CD4-positive, alpha-beta T cell treated with Interleukin-17A for 4 hours (primary cell): ENCODE measurements around the gene PRIMA1.

Source experiments
- DNase-seq: peaks from one replicate; pipeline ENCODE4 v3.0.0-alpha.2; 2020; ENCODE audit warnings: mixed read lengths

The PRIMA1 gene

GRCh38 chr14:93728651-93729016 lies 59.7 kb downstream of the PRIMA1 start:
- no peak for DNase-seq

DNA sequence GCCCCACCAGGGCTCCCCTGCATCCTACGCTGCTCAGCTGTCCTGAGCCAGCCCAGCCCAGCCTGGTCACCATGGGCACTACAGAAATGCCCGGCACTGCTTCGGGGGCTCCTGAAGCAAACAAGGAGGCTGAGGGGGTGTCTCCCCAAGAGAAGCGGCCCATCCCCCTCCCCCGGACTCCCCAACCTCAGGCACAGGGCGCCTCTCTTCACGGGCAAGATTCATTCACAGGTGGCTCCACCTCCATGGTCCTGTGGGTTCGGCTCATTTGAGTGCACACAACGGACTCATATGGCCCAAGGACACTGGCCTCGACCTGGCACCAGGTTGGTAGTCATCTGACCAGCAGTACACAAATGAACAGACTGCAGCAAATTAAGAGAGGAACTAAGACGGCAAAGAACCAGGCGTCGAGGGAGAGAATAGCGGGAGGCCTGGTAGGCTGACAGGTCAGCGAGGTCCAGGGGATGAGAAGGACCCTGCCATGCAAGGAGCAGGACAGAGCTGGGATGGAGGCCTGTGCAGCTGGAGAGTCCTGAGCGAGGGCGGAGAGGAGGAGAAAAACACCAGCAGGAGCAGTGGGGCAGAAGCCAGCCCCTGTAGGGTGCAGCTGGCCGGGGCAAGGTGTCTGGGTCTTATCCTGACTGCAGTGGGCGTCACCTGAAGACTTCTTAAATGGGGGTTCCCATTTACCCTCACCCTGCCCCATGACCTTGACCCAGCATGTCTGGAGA lies 60.2 kb downstream of the PRIMA1 start:
- DNase-seq, result no peak

GRCh38 chr14:93727039-93727740 lies 61.1 kb downstream of the PRIMA1 start:
- DNase-seq, result no peak

- DNase-seq, result no peak
Observed at GRCh38 chr14:93725993-93726392, 62.3 kb downstream of the PRIMA1 start.

DNA sequence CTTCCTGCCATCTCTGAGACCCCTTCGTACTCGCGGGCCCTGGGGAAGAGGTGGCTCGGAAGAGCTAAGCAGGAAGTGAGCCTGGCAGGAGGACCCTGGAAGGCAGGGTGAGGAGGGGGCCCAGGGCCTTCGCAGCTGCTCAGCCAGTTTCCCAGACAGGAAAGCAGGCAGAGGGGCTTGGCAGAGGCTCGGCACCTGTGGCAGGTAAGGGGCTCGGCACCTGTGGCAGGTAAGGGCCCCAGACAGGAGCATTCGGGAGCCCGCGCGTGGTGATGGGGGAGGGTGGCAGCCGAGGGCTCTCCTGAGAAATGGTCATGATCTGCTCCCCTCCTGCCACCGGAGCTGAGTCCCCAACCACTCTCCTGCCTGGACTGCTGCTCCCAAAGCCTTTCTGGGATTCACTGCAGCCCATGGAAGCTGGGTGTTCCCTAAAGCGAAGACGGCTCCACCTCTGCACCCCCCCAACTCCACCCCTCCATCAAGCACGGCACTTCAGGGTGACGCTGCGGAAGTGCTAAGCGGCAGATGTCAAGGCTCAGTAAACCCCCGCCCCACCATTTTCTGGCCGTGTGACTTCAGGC lies 63.2 kb downstream of the PRIMA1 start:
- DNase-seq, result no peak

- no peak for DNase-seq
Observed at GRCh38 chr14:93723001-93723400, 65.3 kb downstream of the PRIMA1 start.

DNA sequence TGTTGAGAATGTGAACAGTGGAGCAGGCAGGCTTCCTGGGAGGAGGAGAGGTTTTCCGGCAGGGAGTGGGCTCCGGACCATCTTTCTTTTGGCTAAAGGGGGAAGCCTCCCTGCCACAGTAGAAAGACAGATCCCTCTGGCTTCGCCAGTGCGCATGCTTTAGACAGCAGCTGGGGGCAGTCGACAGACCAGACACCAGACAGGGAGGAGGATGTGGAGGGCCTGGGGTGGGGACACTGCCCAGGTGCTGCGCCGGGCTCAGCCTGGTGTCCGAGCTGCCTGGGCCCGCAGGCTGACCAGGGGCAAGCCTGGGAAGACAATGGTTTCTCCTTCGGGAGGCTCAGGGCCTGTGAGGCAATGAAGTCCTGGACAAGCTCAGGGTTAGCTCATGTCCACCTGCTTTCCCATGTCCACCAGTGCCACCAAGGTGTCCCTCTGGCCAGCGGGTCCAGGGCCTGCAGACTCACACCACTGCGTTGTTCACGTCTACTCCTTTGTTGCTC lies 67.3 kb downstream of the PRIMA1 start:
- DNase-seq, result no peak

GRCh38 chr14:93720076-93720815 lies 68.0 kb downstream of the PRIMA1 start:
- no peak for DNase-seq

GRCh38 chr14:93719256-93719655 lies 69.0 kb downstream of the PRIMA1 start:
- DNase-seq, result no peak

- no peak for DNase-seq
Observed at GRCh38 chr14:93717668-93718320, 70.5 kb downstream of the PRIMA1 start.

GRCh38 chr14:93716746-93717667 lies 71.3 kb downstream of the PRIMA1 start:
- no peak for DNase-seq

GRCh38 chr14:93716002-93716745 lies 72.1 kb downstream of the PRIMA1 start:
- no peak for DNase-seq

DNA sequence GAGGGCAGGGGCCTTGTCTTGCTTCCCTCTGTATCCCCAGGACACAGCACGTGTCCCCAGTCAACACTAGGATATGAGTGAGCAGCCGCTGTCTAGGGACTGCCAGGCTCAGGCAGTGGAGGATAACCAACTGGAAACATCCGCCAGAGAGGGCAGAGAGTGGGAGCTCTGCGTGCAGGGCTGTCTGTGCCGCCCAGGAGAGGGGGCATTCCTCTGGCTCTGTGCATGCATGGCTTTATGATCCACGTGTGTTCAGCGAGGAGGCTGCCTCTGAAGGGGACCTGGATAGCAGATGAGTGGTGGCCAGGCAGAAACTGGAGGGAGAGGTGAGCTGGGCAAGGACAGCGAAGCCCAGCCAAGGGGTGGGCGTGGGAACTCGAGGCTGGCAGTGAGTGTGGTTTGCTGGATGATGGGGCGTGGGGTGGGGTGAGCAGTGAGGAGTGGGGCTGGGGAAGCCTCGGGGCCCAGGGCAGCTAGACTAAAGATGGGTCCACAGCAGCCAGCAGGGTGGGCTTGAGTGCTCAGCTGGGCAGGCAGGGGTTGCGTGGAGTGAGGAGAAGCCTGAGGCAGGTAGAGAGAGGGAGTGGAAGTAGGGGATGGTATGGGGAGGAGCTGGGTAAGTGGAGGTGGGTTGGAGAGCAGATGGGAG lies 72.9 kb downstream of the PRIMA1 start:
- DNase-seq, result no peak

DNA sequence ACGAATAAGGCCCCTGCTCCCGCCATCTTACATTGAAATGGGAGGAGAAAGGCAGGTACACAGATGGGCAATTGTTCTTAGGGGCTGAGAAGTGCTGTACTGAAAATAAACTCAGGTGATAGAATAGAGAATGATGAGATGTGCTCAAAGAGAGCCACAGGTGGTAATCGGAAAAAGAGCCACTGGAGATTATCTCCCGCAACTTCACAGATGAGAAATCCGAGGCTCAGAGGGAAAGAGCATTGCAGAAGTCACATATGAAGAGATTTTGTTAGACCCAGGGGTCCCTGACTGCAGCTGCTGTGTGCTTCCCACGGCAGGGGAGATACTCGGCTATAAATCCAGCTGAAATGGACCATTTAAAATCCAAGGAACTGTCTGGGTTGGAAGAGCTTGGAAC lies 73.7 kb downstream of the PRIMA1 start:
- no peak for DNase-seq

GRCh38 chr14:93713726-93714405 lies 74.4 kb downstream of the PRIMA1 start:
- DNase-seq, result no peak

DNA sequence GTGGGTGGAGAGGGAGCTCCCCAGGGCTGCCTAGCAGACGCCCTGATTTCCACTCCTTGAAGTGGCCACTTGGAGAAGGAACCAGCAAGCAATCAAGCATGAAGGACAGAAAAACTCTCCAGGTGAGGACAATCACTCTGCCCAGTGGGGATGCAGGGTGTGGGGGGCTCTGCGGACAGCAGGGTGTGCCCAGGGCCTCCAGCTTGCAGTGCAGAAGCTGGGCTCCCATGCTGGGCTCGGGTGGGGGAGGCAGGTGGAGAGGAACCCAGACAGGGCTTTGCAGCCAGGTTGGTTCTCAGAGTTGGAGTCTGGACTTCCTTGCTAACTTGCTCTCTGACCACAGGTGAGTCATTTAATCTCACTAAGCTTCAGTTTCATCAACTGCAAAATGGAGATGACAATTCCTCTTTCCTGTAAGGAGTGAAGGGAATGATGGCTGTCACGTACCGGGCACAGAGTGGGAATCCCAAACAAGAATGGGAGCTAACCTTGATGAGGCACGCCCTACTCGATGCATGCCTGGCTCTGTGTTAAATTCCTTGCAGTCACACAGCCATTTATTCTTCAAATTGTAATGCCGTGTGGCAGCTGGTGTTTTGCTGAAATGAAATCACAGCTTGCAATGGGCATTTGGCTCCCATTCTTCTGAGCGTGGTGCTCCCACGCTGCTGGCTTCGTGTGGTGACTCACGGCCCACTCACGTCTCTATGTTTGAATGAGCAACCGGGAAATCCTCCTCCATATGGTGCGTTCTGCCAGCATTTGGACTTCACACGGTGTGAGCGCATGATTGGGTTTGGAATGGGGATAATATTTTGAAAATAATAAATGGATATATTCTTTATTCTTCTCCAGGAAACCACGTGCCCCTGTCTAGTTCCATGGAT lies 75.2 kb downstream of the PRIMA1 start:
- DNase-seq, result no peak

DNA sequence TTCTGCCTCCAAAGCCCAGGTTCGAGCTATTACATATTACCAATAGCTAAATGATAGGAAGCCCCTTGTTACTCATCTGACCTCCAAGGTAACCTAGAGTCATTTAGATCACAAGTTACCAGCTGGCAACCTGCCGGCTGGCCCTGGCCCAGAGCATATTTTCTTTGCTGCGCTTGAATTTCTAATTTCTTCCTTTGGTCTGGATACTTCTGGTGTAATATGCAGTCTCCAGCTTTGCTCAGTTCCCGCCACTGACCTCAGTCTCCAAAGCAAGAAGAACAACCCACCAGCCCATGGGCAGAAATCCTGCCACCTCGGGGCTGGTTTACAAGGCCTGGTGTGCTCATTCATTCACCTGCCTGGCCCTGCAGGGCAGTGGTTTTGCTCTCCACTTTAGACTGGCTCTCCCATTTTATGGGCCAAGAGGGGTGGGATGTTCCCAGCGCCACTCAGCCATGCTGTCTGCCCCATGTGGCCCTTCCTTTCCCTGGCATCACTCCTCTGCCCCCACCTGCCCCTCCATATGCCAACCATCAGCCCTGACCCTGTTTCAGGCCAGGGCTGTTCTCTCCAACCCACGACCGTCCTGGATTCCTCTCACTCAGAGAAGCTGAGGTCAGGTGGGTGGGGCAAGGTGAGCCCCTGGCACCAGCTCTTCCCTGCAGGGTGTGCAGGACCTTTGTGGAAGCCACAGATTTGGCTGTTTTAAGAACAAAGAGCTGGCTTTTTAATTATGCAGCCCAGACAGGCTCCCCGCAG lies 76.0 kb downstream of the PRIMA1 start:
- no peak for DNase-seq

- no peak for DNase-seq
Observed at GRCh38 chr14:93709249-93709648, 79.0 kb downstream of the PRIMA1 start.
